ENCODE data around the gene MYLK3. TPM values are rescaled to one million over a fixed set of nuclear protein-coding genes. Genes with fewer than 3 reads are reported as not detected.

MYLK3 gene
- polyA plus RNA-seq, 1 donor from 2014 or later: not detected

DNA sequence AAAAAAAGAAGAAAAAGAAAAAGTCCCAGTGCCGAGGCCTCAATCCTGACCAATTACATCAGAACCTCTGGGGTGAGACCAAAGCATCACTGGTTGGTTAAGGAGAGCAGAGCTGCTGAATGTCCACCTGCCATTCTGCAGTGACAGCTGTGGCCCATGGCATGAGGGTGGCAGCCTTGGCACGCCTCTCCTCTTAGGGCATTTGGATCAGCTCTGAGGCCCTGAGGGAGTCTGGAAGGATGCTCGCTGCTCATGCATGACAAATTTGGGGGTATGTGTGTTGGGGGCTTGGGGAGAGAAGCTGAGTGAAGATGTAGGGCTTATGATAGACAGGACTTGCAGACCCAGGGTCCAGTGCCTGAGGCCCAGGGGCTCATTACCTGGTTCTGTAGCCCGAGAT is 26.3 kb downstream of the MYLK3 start:
- peaks cover 3 to 13% (median 8%) of the 10 kb centered on the region in 3 donors for H3K9me3 Mint-ChIP-seq
- no peak overlapping the region for H3K27ac Mint-ChIP-seq
- no peaks in the 10 kb centered on the region for H3K27me3 Mint-ChIP-seq
- no peaks in the 10 kb centered on the region for H3K4me1 Mint-ChIP-seq
- no peak overlapping the region for H3K4me3 Mint-ChIP-seq
- H3K36me3 Mint-ChIP-seq: no peaks in the 10 kb centered on the region

DNA sequence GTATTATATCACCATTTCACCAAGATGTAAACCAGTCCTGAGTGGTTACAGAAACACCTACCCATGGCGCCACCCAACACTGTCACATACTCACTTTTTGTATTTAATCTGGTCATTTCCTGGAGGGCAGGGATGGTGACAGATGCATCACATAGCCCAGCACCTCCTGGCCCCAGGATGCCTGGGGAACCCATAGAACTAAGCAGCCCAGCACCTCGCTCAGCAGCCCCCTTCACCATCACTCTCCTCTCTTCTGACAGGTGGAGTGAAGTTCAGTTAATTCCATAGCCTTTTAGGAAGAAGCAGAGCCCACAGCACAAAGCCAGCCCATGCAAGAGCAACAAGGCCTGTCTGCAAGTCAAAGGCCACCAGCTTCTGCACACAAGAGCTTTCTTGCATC is 27.5 kb downstream of the MYLK3 start:
- Mint-ChIP-seq H3K27me3 (no peaks in the 10 kb centered on the region), H3K4me3 (no peak overlapping the region), H3K4me1 (no peaks in the 10 kb centered on the region), H3K9me3 (peaks cover 1 to 9% (median 4%) of the 10 kb centered on the region in 3 donors), H3K27ac (no peak overlapping the region), H3K36me3 (no peaks in the 10 kb centered on the region)

DNA sequence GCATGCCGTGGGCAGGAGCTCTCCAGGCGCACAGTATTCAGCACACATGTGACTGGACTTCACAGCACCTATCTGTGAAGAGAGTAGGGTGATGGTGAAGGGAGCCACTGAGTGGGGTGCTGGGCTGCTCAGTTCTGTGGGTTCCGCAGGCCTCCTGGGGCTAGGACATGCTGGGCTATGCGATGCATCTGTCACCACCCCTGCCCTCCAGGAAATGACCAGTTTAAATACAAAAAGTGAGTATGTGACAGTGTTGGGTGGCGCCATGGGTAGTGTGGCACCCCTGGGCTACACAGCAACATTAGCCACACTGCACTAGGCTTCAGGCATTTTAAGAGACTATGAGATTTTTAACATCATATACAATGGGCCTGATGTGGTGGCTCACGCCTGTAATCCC is 28.6 kb downstream of the MYLK3 start:
- H3K27ac Mint-ChIP-seq: peak overlapping the region in 1 of 3 donors; percentile 35
- H3K36me3 Mint-ChIP-seq: no peaks in the 10 kb centered on the region
- no peaks in the 10 kb centered on the region for H3K4me1 Mint-ChIP-seq
- H3K4me3 Mint-ChIP-seq: no peak overlapping the region
- H3K27me3 Mint-ChIP-seq: no peaks in the 10 kb centered on the region
- H3K9me3 Mint-ChIP-seq: peaks cover 0 to 5% (median 0%) of the 10 kb centered on the region in 3 donors

DNA sequence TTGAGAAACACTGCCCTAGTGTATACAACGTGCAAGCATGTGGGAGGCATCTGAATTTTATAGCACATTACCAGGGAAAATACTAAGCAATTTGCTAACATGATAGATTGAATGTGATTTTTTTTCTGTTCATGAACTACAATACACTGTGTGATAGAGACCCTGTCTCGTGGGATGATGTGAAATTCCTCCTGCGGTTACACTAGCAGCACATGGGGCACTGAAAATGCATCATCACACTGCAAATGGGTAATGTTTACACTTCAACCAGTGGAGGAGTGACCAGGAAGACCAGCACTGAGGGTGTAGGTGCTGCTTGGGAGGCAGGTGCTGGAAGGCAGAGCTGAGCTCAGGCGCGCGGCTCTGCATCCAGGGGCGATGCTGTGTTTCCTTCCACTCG is 29.9 kb downstream of the MYLK3 start:
- H3K9me3 Mint-ChIP-seq: peaks cover 0 to 3% (median 0%) of the 10 kb centered on the region in 3 donors
- no peak overlapping the region for H3K27ac Mint-ChIP-seq
- no peak overlapping the region for H3K4me3 Mint-ChIP-seq
- H3K27me3 Mint-ChIP-seq: no peaks in the 10 kb centered on the region
- H3K4me1 Mint-ChIP-seq: peaks cover 1 to 6% (median 3%) of the 10 kb centered on the region in 3 donors
- no peaks in the 10 kb centered on the region for H3K36me3 Mint-ChIP-seq

DNA sequence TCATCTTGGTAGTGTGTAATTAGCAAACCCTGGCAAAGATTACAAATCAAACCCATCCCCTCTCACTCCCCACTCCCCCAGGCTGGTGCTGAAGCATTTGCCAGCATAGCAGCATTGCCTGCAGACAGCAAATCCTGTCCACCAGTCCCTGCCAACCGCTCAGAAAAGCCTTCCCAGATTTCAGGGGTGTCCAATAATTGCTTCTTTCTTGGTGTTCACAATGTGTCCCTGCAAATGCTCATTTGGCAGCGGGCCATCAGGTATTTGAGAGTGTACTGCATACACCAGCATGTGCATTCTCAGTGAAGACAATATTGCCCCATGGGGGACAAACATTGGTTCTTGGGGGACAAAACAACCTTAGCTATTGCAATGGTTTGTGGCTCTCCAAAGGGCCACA is 30.5 kb downstream of the MYLK3 start:
- Mint-ChIP-seq H3K36me3 (no peaks in the 10 kb centered on the region), H3K4me1 (peaks cover 4 to 11% (median 7%) of the 10 kb centered on the region in 3 donors), H3K27ac (no peak overlapping the region), H3K9me3 (no peaks in the 10 kb centered on the region), H3K27me3 (no peaks in the 10 kb centered on the region), H3K4me3 (no peak overlapping the region)

DNA sequence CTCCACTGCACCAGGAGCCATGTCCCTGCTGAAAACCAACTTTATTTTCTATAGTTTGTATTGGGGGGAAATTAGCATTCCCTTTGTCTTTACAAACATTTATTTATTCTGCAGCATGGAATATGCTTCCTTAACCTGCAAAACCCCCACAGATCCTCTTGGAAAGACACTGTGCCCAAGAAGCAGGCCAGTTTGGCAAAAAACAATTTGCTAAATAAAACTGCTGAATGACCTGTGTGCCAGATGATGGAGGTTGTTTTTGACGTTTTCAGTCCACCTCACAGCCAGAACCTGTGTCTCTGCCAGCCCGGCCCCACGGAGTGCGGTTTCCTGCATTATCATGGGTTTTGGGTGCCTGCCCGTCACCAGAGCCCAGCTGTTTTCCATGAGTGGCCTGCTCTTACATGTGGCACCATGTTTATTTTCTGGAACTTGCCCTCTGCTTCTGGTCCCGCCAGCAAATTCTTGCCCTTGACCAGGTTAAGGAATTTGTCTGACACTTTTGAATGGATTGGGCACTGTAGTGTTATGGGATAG is 32.3 kb downstream of the MYLK3 start:
- Mint-ChIP-seq H3K4me3 (no peak overlapping the region), H3K4me1 (peaks cover 8 to 15% (median 8%) of the 10 kb centered on the region in 3 donors), H3K27me3 (no peaks in the 10 kb centered on the region), H3K27ac (peak overlapping the region in 1 of 3 donors; percentile 54), H3K9me3 (no peaks in the 10 kb centered on the region), H3K36me3 (no peaks in the 10 kb centered on the region)

DNA sequence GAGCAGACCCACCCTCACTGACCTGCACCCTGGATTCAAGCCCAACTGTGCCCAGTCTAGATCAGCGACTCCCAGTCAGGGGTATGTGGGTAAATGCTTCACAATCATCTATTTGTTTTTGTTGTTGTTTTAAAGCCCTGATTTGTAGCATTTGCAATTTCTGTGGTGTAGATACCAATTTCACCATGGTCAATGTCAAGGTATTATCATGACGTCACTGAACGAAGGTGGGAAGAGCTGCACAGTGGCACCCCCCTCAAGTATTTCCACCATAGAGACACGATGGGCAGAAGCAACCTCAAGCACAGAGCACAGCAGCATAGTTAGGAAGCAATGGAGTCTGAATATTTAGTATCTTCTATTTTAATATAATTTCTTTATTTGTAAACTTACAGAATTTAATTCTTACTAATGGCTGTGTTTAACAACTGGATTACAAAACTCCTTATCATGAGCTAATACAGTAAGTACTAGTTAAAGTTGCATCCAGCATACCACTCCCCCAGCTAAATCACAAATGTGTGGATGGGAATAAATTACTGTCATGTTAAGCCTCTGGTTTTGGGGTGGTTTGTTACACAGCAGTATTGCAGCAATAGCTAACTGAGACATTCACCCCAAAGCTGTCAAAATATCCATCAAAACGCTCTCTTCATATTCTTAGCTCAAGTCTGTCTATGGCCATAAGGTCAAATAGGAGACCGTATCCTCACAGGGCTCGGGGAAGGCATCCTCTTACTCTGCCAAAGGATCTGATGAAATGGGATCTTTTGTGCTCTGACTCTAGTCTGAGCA is 33.1 kb downstream of the MYLK3 start:
- Mint-ChIP-seq H3K36me3 (no peaks in the 10 kb centered on the region), H3K4me3 (no peak overlapping the region), H3K4me1 (peaks cover 8 to 15% (median 8%) of the 10 kb centered on the region in 3 donors), H3K27ac (no peak overlapping the region), H3K27me3 (no peaks in the 10 kb centered on the region), H3K9me3 (no peaks in the 10 kb centered on the region)

DNA sequence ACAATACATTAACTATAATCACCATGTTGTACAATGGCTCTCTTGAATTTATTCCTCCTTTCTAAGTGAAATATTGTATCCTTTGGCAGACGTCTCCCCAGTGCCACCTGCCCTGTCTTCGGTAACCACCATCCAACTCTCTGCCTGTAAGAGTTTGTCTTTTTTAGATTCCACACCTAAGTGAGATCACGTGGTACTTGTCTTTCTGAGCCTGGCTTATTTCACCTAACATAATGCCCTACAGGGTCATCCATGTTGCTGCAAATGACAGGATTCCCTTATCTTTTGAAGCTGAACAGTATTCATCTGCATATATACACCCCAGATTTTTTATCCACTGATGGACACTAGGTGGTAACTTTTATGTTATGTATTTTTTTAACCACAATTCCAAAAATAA is 34.5 kb downstream of the MYLK3 start:
- Mint-ChIP-seq H3K27me3 (no peaks in the 10 kb centered on the region), H3K27ac (no peak overlapping the region), H3K4me1 (peaks cover 8 to 15% (median 8%) of the 10 kb centered on the region in 3 donors), H3K9me3 (no peaks in the 10 kb centered on the region), H3K36me3 (no peaks in the 10 kb centered on the region), H3K4me3 (no peak overlapping the region)

DNA sequence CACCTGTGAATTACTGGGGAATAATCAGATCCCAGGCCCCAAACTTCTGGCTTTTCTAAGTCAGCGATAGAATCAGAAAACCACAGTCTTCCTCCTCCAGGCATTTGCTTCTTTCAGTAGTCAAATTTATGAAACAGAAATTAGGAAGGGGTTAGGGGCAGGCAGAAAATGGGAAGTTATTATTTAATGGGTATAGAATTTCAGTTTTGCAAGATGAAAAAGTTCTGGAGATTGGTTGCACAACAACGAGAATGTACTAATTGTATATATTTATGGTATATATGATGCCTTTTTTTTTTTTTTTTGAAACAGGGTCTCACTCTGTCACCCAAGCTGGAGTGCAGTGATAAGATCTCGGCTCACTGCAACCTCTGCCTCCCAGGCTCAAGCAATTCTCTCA is 35.2 kb downstream of the MYLK3 start:
- H3K9me3 Mint-ChIP-seq: no peaks in the 10 kb centered on the region
- H3K27ac Mint-ChIP-seq: no peak overlapping the region
- H3K27me3 Mint-ChIP-seq: no peaks in the 10 kb centered on the region
- no peak overlapping the region for H3K4me3 Mint-ChIP-seq
- peaks cover 8 to 15% (median 8%) of the 10 kb centered on the region in 3 donors for H3K4me1 Mint-ChIP-seq
- no peaks in the 10 kb centered on the region for H3K36me3 Mint-ChIP-seq

DNA sequence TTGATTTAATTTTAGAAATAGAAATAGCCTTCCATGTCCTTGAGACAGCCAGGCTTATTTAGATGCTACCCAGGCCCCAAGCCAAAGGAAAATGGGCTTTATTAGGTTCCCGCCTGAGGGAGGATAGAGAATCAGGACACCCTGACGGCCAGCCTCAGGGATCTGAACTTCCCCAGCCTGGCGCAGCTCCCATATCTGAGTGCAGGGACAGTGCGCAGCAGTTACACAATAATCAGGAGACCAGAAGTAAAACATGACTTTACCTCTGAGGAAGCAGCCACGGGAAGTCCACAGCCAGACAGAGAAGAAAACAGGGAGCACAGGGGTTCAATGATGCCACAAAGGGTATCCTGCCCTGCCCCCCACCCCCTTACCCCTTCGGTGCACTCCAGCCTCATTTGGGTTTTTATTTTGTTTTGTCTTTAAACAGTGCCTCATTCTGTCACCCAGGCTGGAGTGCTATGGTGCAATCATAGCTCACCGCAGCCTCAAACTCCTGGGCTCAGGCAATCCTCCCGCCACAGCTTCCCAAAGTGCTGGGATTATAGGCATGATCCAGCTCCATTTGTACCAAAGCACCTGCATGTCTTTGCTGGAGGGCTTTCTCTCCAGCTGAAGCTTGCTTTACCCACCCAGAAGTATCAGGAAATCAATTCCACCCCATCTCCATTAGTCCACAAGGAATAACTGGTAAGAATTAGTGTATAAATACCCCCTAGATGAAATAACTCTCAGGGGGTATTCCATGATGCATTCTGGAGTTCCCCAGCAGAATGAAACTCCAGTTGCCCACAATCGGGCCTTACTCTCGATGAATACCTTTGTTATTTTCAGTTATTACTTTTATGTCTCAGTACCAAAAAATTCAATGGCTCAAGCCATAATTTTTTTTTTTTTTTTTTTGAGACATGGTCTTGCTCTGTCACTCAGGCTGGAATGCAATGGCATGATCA is 36.8 kb downstream of the MYLK3 start:
- H3K9me3 Mint-ChIP-seq: no peaks in the 10 kb centered on the region
- no peak overlapping the region for H3K4me3 Mint-ChIP-seq
- peak overlapping the region in 1 of 3 donors; percentile 78 for H3K27ac Mint-ChIP-seq
- H3K27me3 Mint-ChIP-seq: no peaks in the 10 kb centered on the region
- H3K36me3 Mint-ChIP-seq: no peaks in the 10 kb centered on the region
- H3K4me1 Mint-ChIP-seq: peaks cover 8 to 22% (median 8%) of the 10 kb centered on the region in 3 donors

DNA sequence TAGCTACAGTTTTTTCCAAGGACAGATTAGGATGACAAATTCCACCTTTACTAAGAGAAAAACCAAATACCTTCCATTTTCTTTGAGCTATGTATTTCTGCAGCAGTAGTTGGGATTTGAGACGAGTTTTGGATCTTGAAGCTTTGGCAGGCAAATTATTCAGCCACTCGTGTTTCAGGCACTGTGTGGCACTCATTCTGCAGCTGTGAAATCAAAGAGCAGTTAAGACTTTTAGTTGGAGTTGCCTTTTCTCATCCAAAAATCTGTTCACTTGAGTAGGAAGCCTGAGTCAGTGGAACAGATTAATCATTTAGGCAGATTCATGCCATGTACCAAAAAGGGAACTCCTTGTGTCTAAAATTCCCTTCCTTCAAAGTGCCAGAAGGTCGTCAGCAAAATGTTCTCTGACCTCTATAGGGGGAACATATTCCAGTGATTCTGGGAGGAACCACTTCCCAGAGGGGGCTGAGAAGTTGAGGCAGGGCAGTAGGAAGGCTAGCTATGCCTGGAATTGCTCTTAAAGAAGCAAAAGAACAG is 38.6 kb downstream of the MYLK3 start:
- no peak overlapping the region for H3K27ac Mint-ChIP-seq
- no peaks in the 10 kb centered on the region for H3K36me3 Mint-ChIP-seq
- no peak overlapping the region for H3K4me3 Mint-ChIP-seq
- peaks cover 8 to 22% (median 8%) of the 10 kb centered on the region in 3 donors for H3K4me1 Mint-ChIP-seq
- no peaks in the 10 kb centered on the region for H3K9me3 Mint-ChIP-seq
- no peaks in the 10 kb centered on the region for H3K27me3 Mint-ChIP-seq

DNA sequence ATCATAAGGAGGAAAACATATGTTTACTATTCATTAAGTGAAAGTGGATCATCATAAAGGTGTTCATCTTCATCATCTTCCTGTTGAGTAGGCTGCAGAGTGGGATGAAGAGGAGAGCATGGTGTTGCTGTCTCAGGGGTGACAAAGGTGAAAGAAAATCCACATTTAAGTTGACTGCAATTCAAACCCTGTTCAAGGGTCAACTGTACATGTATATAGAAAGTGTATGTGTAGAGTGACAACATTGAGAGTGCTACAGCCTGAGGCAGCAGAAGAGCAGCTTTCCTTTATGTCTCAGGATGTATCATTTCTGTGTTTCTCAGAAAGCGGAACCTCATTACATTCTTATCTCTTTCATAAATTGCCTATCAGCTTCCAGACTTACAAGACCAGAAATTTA is 41.5 kb downstream of the MYLK3 start:
- Mint-ChIP-seq H3K9me3 (no peaks in the 10 kb centered on the region), H3K36me3 (no peaks in the 10 kb centered on the region), H3K4me1 (peaks cover 0 to 7% (median 0%) of the 10 kb centered on the region in 3 donors), H3K27ac (no peak overlapping the region), H3K4me3 (no peak overlapping the region), H3K27me3 (no peaks in the 10 kb centered on the region)

DNA sequence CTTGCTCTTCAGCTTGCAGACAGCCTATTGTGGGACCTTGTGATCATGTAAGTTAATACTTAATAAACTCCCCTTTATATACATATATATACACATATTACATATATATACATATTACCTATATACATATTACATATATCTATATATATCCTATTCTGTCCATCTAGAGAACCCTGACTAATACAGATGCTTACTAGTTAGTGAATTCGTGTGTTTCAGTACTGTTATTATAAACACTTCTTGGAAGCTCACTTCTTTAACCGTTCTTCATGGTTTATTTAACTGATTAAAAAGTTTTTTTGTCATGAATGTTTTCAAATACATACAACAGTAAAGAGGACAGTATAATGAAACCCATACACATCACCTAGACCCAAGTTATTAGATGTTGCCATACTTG is 46.1 kb downstream of the MYLK3 start:
- Mint-ChIP-seq H3K27ac (no peak overlapping the region), H3K9me3 (no peaks in the 10 kb centered on the region), H3K36me3 (no peaks in the 10 kb centered on the region), H3K4me1 (peaks cover 0 to 3% (median 0%) of the 10 kb centered on the region in 3 donors), H3K27me3 (no peaks in the 10 kb centered on the region), H3K4me3 (no peak overlapping the region)

DNA sequence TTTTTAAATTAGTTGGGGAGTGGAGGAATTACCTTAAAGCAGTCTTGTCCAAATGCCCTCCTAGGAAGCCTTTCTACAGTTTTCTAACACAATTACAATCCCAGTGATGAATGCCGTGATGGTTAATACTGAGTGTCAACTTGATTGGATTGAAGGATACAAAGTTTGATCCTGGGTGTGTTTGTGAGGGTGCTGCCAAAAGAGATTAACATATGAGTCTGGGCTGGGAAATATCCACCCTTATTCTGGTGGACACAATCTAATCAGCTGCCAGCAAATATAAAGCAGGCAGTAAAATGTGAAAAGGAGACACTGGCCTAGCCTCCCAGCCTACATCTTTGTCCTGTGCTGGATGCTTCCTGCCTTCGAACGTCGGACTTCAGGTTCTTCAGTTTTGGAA is 46.5 kb downstream of the MYLK3 start:
- Mint-ChIP-seq H3K27me3 (no peaks in the 10 kb centered on the region), H3K9me3 (no peaks in the 10 kb centered on the region), H3K4me3 (no peak overlapping the region), H3K4me1 (no peaks in the 10 kb centered on the region), H3K27ac (no peak overlapping the region), H3K36me3 (no peaks in the 10 kb centered on the region)

DNA sequence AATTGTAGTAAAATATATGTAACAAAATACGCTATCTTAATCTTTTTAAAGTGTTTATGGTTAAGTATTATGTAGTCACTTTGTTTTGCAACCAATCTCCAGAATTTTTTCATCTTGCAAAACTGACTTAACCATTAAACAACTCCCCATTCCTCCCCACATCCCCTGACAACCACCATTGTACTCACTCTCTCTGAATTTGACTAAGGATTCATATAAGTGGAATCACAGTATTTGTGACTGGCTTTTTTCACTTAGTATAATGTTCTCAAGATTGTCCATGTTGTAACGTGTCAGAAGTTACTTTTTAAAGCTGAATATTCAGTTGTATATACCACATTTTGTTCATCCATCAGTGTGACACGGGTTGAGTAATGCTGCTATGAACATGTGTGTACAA is 48.1 kb downstream of the MYLK3 start:
- Mint-ChIP-seq H3K9me3 (no peaks in the 10 kb centered on the region), H3K27me3 (no peaks in the 10 kb centered on the region), H3K4me1 (no peaks in the 10 kb centered on the region), H3K27ac (no peak overlapping the region), H3K4me3 (no peak overlapping the region), H3K36me3 (no peaks in the 10 kb centered on the region)

Measured in IgD-negative memory B cell (primary cell).